ENCODE measurements around the gene TH.

The TH gene

GRCh38 chr11:2194877-2195755 lies 23.5 kb upstream of the TH start:
- no peak for TF ChIP-seq GATA3 (IDR thresholded peaks at IDR 0.05; ENCODE audit: low read depth, low read length)
- no peak for TF ChIP-seq GATA2 (IDR thresholded peaks at IDR 0.05; ENCODE audit: low read depth, low read length)

- peak; percentile 94 for TF ChIP-seq GATA2 (IDR thresholded peaks at IDR 0.05; ENCODE audit: low read depth, low read length)
- TF ChIP-seq GATA3 (IDR thresholded peaks at IDR 0.05; ENCODE audit: low read depth, low read length): no peak; the same call in 1 of the 2 replicates
These were observed 21.7 kb upstream of the TH start for GRCh38 chr11:2193099-2193887.

GRCh38 chr11:2192435-2192834 lies 20.8 kb upstream of the TH start:
- no peak for TF ChIP-seq GATA3 (IDR thresholded peaks at IDR 0.05; ENCODE audit: low read depth, low read length)
- no peak for TF ChIP-seq GATA2 (IDR thresholded peaks at IDR 0.05; ENCODE audit: low read depth, low read length)

GRCh38 chr11:2191883-2192282 lies 20.3 kb upstream of the TH start:
- TF ChIP-seq GATA2 (IDR thresholded peaks at IDR 0.05; ENCODE audit: low read depth, low read length): 0 out of 2 replicates have a peak, but pooled peaks have one; percentile 7
- no peak for TF ChIP-seq GATA3 (IDR thresholded peaks at IDR 0.05; ENCODE audit: low read depth, low read length)

- peak; percentile 95 for TF ChIP-seq GATA2 (IDR thresholded peaks at IDR 0.05; ENCODE audit: low read depth, low read length)
- no peak; the same call in 1 of the 2 replicates for TF ChIP-seq GATA3 (IDR thresholded peaks at IDR 0.05; ENCODE audit: low read depth, low read length)
These were observed 19.2 kb upstream of the TH start for GRCh38 chr11:2190657-2191471.

- no peak for TF ChIP-seq GATA3 (IDR thresholded peaks at IDR 0.05; ENCODE audit: low read depth, low read length)
- TF ChIP-seq GATA2 (IDR thresholded peaks at IDR 0.05; ENCODE audit: low read depth, low read length): no peak
These were observed 18.5 kb upstream of the TH start for GRCh38 chr11:2189938-2190656.

- TF ChIP-seq GATA3 (IDR thresholded peaks at IDR 0.05; ENCODE audit: low read depth, low read length): no peak
- no peak for TF ChIP-seq GATA2 (IDR thresholded peaks at IDR 0.05; ENCODE audit: low read depth, low read length)
These were observed 17.1 kb upstream of the TH start for GRCh38 chr11:2188745-2189144.

- no peak for TF ChIP-seq GATA3 (IDR thresholded peaks at IDR 0.05; ENCODE audit: low read depth, low read length)
- TF ChIP-seq GATA2 (IDR thresholded peaks at IDR 0.05; ENCODE audit: low read depth, low read length): no peak
These were observed 15.7 kb upstream of the TH start for GRCh38 chr11:2187280-2187707.

GRCh38 chr11:2186669-2187279 lies 15.2 kb upstream of the TH start:
- TF ChIP-seq GATA2 (IDR thresholded peaks at IDR 0.05; ENCODE audit: low read depth, low read length): no peak
- TF ChIP-seq GATA3 (IDR thresholded peaks at IDR 0.05; ENCODE audit: low read depth, low read length): no peak

- TF ChIP-seq GATA2 (IDR thresholded peaks at IDR 0.05; ENCODE audit: low read depth, low read length) (peak; percentile 90), GATA3 (IDR thresholded peaks at IDR 0.05; ENCODE audit: low read depth, low read length) (no peak)
These were observed 13.9 kb upstream of the TH start for GRCh38 chr11:2185324-2186085.

GRCh38 chr11:2182692-2183474 lies 11.3 kb upstream of the TH start:
- no peak for TF ChIP-seq GATA2 (IDR thresholded peaks at IDR 0.05; ENCODE audit: low read depth, low read length)
- TF ChIP-seq GATA3 (IDR thresholded peaks at IDR 0.05; ENCODE audit: low read depth, low read length): no peak
